ENCODE results near the gene BAD.

Gene BAD

DNA sequence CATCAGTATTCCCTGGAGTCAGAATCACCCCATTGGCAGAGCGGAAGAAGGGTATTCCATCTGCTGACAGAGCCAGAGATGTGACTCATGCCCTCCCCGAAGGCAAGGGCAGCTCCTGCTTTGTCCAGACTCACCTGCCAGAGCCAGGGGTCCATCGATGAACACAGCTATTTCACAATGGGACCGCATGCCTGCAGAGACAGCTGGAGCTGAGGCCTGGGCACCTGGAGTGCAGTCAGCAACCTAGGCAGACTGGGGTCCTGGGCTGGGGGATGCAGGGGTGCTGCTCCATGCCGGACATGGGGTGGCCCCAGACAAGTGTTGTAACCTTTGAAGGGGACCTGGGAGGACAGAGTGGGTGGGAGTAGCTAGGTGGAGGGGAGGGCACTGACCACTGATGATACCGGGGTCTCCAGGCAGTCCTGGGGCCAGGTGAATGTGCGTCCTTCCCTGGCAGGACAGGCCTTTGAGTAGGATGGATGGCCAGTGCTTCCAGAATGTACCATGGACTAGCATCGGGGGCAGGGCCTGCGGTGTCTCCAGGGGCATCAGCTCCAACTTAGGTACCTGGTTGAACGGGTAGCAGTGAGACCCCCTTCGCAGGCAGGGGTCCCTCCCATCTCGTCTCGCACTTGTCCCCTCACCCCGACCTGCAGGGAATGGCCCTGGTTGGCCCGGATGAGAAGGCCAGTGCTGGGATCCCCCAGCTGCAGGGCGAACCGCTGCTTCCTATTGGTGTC lies 60.1 kb downstream of the BAD start:
- H3K9ac ChIP-seq (ENCODE audit: low read depth, low read length), result no peak overlapping the region
- no peaks in the 10 kb centered on the region for H3K9me3 ChIP-seq (ENCODE audit: control insufficient read depth, insufficient read depth, low read length)
- H3K4me3 ChIP-seq (ENCODE audit: low read depth, low read length), result no peak overlapping the region
- no peaks in the 10 kb centered on the region for H3K27me3 ChIP-seq (ENCODE audit: control insufficient read depth, insufficient read depth, low read length)
- no peaks in the 10 kb centered on the region for H3K4me1 ChIP-seq (ENCODE audit: control insufficient read depth, insufficient read depth, low read length)
- peaks cover 7% of the 10 kb centered on the region for H3K36me3 ChIP-seq (ENCODE audit: control insufficient read depth, insufficient read depth, low read length)

- H3K36me3 ChIP-seq (ENCODE audit: control insufficient read depth, insufficient read depth, low read length), result peaks cover 11% of the 10 kb centered on the region
- no peak overlapping the region for H3K9ac ChIP-seq (ENCODE audit: low read depth, low read length)
- H3K4me3 ChIP-seq (ENCODE audit: low read depth, low read length), result no peak overlapping the region
- H3K9me3 ChIP-seq (ENCODE audit: control insufficient read depth, insufficient read depth, low read length), result no peaks in the 10 kb centered on the region
- no peaks in the 10 kb centered on the region for H3K4me1 ChIP-seq (ENCODE audit: control insufficient read depth, insufficient read depth, low read length)
- H3K27me3 ChIP-seq (ENCODE audit: control insufficient read depth, insufficient read depth, low read length), result no peaks in the 10 kb centered on the region
Measured at GRCh38 chr11:64223001-64223651, 61.3 kb downstream of the BAD start.

GRCh38 chr11:64222651-64223000 lies 61.8 kb downstream of the BAD start:
- H3K9me3 ChIP-seq (ENCODE audit: control insufficient read depth, insufficient read depth, low read length), result no peaks in the 10 kb centered on the region
- no peak overlapping the region for H3K9ac ChIP-seq (ENCODE audit: low read depth, low read length)
- no peaks in the 10 kb centered on the region for H3K27me3 ChIP-seq (ENCODE audit: control insufficient read depth, insufficient read depth, low read length)
- no peaks in the 10 kb centered on the region for H3K4me1 ChIP-seq (ENCODE audit: control insufficient read depth, insufficient read depth, low read length)
- peaks cover 11% of the 10 kb centered on the region for H3K36me3 ChIP-seq (ENCODE audit: control insufficient read depth, insufficient read depth, low read length)
- no peak overlapping the region for H3K4me3 ChIP-seq (ENCODE audit: low read depth, low read length)

DNA sequence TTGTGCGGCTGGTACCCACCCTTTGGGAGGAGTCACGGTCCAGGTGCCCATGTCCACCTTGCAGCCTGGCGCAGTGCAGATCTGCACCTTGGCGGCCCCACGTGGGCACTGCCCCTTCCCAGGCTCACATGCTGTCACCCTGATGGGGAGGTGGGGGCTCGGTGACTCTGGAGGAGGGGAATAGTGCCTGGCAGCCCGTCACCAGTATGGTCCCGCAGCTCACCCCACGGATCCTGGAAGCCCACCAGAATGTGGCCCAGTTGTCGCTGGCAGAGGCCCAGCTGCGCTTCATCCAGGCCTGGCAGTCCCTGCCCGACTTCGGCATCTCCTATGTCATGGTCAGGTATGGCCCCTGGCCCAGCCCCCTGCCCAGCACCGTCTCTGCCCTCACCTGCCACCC lies 63.7 kb downstream of the BAD start:
- Histone ChIP-seq H3K4me3 (ENCODE audit: low read depth, low read length) (no peak overlapping the region), H3K27me3 (ENCODE audit: control insufficient read depth, insufficient read depth, low read length) (no peaks in the 10 kb centered on the region), H3K9ac (ENCODE audit: low read depth, low read length) (no peak overlapping the region), H3K4me1 (ENCODE audit: control insufficient read depth, insufficient read depth, low read length) (no peaks in the 10 kb centered on the region), H3K36me3 (ENCODE audit: control insufficient read depth, insufficient read depth, low read length) (peaks cover 11% of the 10 kb centered on the region), H3K9me3 (ENCODE audit: control insufficient read depth, insufficient read depth, low read length) (no peaks in the 10 kb centered on the region)

DNA sequence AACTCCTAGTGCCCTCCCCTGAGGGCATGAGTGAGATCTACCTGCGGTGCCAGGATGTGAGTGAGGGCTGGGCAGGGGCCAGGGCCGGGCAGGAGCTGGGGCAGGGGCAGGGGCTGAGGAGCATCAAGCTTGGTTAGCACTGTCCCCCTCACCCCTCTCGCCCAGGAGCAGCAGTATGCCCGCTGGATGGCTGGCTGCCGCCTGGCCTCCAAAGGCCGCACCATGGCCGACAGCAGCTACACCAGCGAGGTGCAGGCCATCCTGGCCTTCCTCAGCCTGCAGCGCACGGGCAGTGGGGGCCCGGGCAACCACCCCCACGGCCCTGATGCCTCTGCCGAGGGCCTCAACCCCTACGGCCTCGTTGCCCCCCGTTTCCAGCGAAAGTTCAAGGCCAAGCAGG lies 64.2 kb downstream of the BAD start:
- no peaks in the 10 kb centered on the region for H3K27me3 ChIP-seq (ENCODE audit: control insufficient read depth, insufficient read depth, low read length)
- H3K9ac ChIP-seq (ENCODE audit: low read depth, low read length), result no peak overlapping the region
- no peaks in the 10 kb centered on the region for H3K9me3 ChIP-seq (ENCODE audit: control insufficient read depth, insufficient read depth, low read length)
- no peak overlapping the region for H3K4me3 ChIP-seq (ENCODE audit: low read depth, low read length)
- H3K36me3 ChIP-seq (ENCODE audit: control insufficient read depth, insufficient read depth, low read length), result peaks cover 11% of the 10 kb centered on the region
- H3K4me1 ChIP-seq (ENCODE audit: control insufficient read depth, insufficient read depth, low read length), result no peaks in the 10 kb centered on the region
